AG04450 (cell line): Measurements from ENCODE around the gene GYPC. TPM values are rescaled to one million over a fixed set of nuclear protein-coding genes. Genes with fewer than 3 reads are reported as not detected.

Source experiments
- CTCF ChIA-PET: fragments of 300-600, 350-600 bp; formaldehyde crosslinking; extraction: SDS; loops from one replicate; lab custom pipeline; 2022; ENCODE audit warnings: antibody characterized with exemption, inconsistent platforms; lab: Charles Lee
- POLR2A ChIA-PET: fragments of 350-600 bp; formaldehyde crosslinking; extraction: SDS; loops from one replicate; lab custom pipeline; 2021; ENCODE audit warnings: antibody characterized with exemption, inconsistent platforms; lab: Yijun Ruan, JAX
- DNase-seq: peaks from one replicate; pipeline ENCODE4 v3.0.0-alpha.2; 2011; ENCODE audit warnings: low read depth, low spot score
- H3K27ac ChIP-seq: one replicate; pipeline ENCODE4 v1.5.1; 2012; ENCODE audit warnings: low read depth, low read length, control low read depth
- H3K27me3 ChIP-seq: one replicate; pipeline ENCODE4 v1.6.0; 2012; ENCODE audit warnings: low read length; ENCODE audit not compliant: control insufficient read depth, insufficient read depth
- H3K4me3 ChIP-seq: 2 replicates; pipeline ENCODE4 v1.5.1; 2011; ENCODE audit warnings: mild to moderate bottlenecking, low read depth, low read length, control low read depth
- H3K9me3 ChIP-seq: 2 replicates; pipeline ENCODE4 v1.5.1; 2012; ENCODE audit warnings: low read length; ENCODE audit not compliant: control insufficient read depth, insufficient read depth
- CTCF ChIP-seq: IDR thresholded peaks from 2 replicates; pipeline ENCODE4 v1.5.1; 2011; ENCODE audit warnings: low read depth, low read length, control low read depth, inconsistent platforms
- polyA plus RNA-seq: library from polyadenylated mRNA; depleted of rRNA; stranded (reverse); fragments of >200 nt; gene quantifications from 2 replicates; pipeline ENCODE4 v1.2.3, GENCODE V29; 2011

GYPC gene
- polyA plus RNA-seq, 1 experiment: 146 TPM

DNA sequence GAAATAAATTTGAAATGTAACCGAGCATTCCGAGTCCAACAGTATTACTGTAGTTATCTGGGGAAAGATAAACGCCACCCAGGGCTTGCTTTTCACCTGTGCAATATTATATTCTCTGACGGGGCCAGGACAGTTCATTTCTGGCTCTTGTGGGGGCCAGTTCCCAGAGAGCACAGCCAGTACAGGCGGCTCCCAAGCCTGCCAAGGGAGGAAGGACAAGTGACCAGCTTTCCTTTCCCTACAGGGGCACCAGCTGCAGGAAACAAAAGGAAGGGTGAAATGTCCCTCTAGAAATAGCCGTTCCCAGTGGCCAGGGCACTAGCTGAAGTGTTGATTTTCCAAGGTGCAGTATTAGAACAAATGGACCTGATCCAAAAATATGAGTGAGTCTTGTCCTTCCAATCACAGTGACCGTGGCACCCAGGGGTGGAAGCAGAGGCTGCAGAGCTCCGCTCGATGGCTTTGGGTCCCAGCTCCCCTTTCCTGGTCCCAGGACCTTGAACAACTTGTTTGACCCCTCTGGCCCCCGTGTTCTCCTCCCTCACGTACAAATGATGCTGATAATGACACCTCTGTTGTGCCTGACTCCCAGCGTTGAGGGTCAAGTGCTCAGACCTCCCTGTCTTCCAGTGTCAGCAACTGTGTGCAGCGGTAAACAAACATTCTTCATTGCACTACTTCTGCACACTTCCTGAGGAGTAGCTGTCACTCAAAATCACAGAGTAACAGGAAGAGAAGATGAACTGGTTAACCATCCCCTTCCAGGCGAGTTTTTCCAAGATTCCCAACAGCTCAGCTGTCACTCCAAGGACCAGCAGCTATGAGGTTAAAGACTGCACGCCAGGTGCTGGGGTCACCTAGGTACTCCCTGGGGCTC lies 40.9 kb downstream of the GYPC start:
- ChIA-PET CTCF (no interaction called here), POLR2A (no interaction called here)
- no peak for TF ChIP-seq CTCF

GRCh38 chr2:126698376-126698775 lies 42.4 kb downstream of the GYPC start:
- ChIA-PET CTCF (no interaction called here), POLR2A (interaction anchor here (1.5 kb wide), 1 partner anchor 41 kb away, joined by 6 read pairs; no protein-coding TSS in a partner anchor)
- H3K27me3 ChIP-seq: no peaks in the 10 kb centered on the region
- H3K4me3 ChIP-seq: no peak overlapping the region
- no peaks in the 10 kb centered on the region for H3K9me3 ChIP-seq
- H3K27ac ChIP-seq: no peak overlapping the region
- DNase-seq: no peak
- TF ChIP-seq CTCF: no peak

More for the DNA sequence above, 40.9 kb downstream of the GYPC start:
- no peak overlapping the region for H3K4me3 ChIP-seq
- no peak for DNase-seq
- no peak overlapping the region for H3K27ac ChIP-seq
- peaks cover 4% of the 10 kb centered on the region; the same call in 1 of the 2 replicates for H3K9me3 ChIP-seq
- H3K27me3 ChIP-seq: no peaks in the 10 kb centered on the region

DNA sequence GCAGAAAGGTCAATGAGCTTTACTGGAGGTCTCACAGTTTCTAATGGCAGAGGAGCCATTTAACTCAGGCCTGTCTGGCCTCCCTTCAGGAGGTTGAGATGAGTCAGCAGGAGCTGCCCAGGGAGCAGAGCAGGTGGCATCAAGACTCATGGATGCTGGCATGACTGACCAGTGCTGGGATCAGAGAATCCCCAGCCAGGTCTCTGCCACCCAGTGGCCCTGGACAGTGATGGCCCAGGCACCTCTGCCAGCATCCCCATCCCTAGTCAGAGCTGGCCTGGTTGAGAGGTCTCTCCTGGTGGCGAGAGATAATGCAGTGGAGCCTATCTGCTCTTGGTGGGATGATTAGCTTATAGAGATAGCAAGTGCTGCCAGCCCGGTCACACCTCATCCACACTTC lies 43.1 kb downstream of the GYPC start:
- TF ChIP-seq CTCF: no peak
- H3K27ac ChIP-seq: no peak overlapping the region
- H3K4me3 ChIP-seq: no peak overlapping the region
- no peaks in the 10 kb centered on the region for H3K9me3 ChIP-seq
- no peaks in the 10 kb centered on the region for H3K27me3 ChIP-seq
- DNase-seq: no peak
- ChIA-PET POLR2A (interaction anchor here (0.6 to 1.5 kb wide), 2 partner anchors 35 to 42 kb away, joined by 3 to 6 read pairs; no protein-coding TSS in a partner anchor), CTCF (no interaction called here)

DNA sequence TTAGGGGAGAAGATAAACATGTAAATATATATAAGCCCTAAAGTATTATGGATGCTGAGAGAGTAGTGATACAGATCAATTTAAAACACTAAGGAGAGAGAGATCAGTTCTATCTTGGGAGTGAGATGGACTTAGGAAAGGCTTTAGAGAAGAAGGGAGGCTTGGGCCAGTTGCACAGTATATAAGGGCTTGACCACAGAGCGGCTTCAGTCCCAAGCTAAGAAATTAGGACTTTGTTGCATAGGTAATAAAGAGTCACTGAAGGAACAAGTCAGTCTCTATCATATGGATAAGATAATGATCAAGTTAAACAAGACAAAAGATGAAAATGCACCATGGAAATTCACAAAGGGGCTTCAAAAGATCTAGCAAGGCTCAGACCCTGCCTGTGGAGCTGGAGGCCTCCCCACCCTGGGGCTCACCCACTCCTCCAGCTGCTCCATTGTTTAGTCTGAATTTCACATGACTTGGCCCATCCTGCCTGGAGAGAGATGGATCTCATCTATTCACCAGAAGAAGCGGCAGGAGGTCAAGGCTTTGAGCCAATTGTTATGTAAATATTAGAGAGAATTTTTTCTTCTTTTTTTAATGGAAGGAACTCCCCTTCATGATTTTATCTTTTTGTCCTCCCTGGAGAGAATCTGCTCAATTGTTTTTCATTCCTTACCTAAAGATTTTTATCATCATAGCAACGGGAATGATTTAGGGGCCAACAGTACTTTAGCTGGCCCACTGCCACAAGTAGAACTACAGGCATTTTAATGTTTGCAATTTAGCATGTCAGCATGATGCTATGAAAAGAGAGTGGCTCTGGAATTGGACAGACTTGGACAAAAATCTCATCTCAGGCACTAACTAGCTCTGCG lies 44.0 kb downstream of the GYPC start:
- Histone ChIP-seq H3K27me3 (no peaks in the 10 kb centered on the region), H3K27ac (peak overlapping the region; percentile 13), H3K9me3 (no peaks in the 10 kb centered on the region), H3K4me3 (no peak overlapping the region)
- ChIA-PET POLR2A (interaction anchor here (0.6 to 1.4 kb wide), 3 partner anchors 36 to 44 kb away, joined by 3 to 8 read pairs (median 4); no protein-coding TSS in a partner anchor), CTCF (no interaction called here)
- no peak for TF ChIP-seq CTCF
- DNase-seq: no peak
